VCaP (cell line): ENCODE results near the gene FOXI1.

Source experiments
- H3K27ac ChIP-seq: fragments of 450-650 bp; 2 replicates; pipeline ENCODE4 v1.5.1; 2017
- CTCF ChIP-seq: fragments of 450-650 bp; conservative IDR thresholded peaks from 2 replicates; pipeline ENCODE4 v1.5.1; 2017; ENCODE audit warnings: mild to moderate bottlenecking, moderate library complexity

The FOXI1 gene

GRCh38 chr5:170105642-170106611 lies at the start of gene FOXI1:
TSS of gene FOXI1 (plus strand) at chr5:170105897. CDS start at chr5:170105958, 61 bp downstream.
- H3K27ac ChIP-seq, result no peak within 1 kb of the TSS
- no peak for TF ChIP-seq CTCF

DNA sequence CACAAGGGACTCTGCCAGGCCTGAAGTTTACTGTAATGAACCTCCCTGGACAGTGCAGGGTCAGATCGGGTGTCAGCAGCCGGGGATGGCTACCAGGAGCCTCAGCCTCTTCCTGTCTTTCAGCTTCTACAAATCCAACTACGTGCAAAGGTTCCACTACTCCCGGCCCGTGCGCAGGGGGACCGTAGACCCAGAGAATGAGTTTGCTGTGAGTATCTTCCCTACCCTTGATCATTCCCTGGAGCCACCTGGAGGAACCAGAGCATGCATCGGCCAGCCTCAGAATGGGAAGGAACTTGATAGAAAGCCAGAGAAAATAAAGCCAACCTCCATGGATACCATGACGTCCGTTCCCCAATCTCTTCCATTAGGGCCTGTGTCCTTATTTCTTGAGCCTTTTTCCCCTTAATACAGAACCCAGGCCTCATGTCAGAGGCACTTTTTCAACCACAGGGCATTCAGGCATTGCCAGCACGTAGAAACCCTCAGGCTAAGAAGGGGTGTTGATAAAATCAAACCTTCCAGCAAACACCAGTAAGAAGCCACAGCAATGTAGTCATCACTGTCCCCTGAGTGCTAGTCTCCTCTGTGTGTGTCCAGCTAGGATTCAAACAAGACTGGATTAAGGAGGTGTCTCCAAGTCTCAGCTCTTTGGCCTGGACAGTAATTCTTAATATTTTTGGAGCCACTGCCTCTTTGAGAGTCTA lies 49.0 kb upstream of the FOXI1 start:
- no peak for TF ChIP-seq CTCF
- H3K27ac ChIP-seq, result no peak overlapping the region

DNA sequence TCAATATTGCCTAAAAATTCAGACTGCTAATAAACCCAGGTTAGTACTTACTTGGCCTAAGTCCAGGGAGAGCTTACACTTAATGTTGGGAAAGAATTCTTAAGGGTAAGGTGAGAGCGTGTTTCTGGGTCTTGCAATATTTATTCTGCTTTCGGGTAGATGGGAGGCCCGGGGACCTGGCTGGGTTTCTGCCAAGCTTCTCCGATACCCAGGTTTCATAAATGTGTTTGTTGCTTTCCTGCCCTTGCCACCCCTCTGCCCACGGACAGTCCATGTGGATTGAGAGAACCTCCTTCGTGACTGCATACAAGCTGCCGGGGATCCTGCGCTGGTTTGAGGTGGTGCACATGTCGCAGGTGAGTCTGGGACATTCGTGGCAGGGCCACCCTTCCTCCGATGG lies 48.4 kb upstream of the FOXI1 start:
- H3K27ac ChIP-seq, result no peak overlapping the region
- no peak for TF ChIP-seq CTCF

DNA sequence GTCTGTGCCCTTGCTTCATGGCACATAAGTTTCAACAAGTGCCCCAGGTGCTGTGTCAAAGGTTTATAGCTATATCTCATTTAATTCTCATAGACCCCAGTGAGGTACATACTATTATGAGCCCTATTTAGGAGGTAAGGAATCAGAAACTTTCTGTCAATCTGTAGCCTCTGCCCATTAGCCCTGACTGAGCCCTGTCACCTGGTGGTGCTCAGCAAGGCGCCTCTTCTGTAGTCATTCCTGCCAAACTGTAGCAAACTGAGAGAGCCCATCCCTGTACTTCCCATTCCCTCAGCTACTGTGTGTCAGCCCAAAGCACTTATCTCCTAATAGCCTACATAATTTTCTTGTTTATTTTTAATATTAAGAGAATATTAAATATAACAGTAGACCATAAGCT lies 46.5 kb upstream of the FOXI1 start:
- TF ChIP-seq CTCF, result no peak
- H3K27ac ChIP-seq, result no peak overlapping the region

GRCh38 chr5:170067152-170067551 lies 38.5 kb upstream of the FOXI1 start:
- TF ChIP-seq CTCF, result no peak
- H3K27ac ChIP-seq, result no peak overlapping the region

DNA sequence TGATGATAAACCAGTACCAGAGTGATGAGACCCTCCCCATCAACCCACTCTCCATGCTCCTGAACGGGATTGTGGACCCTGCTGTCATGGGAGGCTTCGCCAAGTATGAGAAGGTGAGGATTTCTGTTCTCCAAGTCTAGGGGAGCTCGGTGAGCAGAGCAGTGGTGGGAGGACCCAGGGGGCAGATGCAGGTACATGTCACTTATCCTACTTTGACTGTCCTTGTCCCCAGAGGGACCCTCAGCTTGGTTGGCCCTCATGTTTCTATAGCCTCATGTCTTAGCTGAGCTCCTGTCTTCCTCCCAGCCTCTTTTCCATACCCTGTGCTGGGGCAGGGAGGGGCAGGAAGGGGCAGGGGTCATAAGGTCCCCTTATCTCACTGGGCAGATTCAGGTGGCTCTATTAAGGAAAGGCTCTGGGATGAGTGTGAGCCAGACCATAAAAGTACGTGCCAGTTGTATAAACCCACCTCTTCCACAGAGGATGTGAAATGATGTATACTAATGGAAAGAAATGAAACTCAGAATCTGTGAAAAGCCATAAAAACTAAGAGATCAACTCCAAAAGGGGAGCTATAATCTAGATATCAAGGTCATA lies 38.0 kb upstream of the FOXI1 start:
- no peak for TF ChIP-seq CTCF
- H3K27ac ChIP-seq, result no peak overlapping the region

GRCh38 chr5:170069512-170069911 lies 36.2 kb upstream of the FOXI1 start:
- no peak for TF ChIP-seq CTCF
- H3K27ac ChIP-seq, result no peak overlapping the region
